HCT116 (cell line): Measurements from ENCODE around the gene PRLH. TPM values are rescaled to one million over a fixed set of nuclear protein-coding genes. Genes with fewer than 3 reads are reported as not detected.

Experiments used
- ATAC-seq: fragments of 200-7000 bp; cut with Tn5 transposase; 2 replicates; pipeline ENCODE4 v1.9.1; 2020; ENCODE audit warnings: mild to moderate bottlenecking, moderate library complexity
- BruUV-seq: library from RNA; stranded (reverse); fragments of 400-500 nt; replicated peaks from 2 replicates; lab custom pipeline; 2021; lab: Mats Ljungman, UMichigan
- CTCF ChIA-PET: fragments of 300-600 bp; sonication (Branson Sonifier 250); formaldehyde crosslinking; loops from one replicate; lab custom pipeline; 2021; ENCODE audit warnings: antibody characterized with exemption; lab: Charles Lee
- POLR2A ChIA-PET: fragments of 300-600, 350-600 bp; sonication (Branson Sonifier 250); formaldehyde crosslinking; loops from one replicate; lab custom pipeline; 2021; ENCODE audit warnings: antibody characterized with exemption; lab: Charles Lee
- RAD21 ChIA-PET, 2 experiments: fragments of 300-600 bp; sonication (Branson Sonifier 250); formaldehyde crosslinking; loops; one replicate each; lab custom pipeline; 2023; ENCODE audit warnings: low total read pairs in 2 of 2; ENCODE audit not compliant: uncharacterized antibody in 2 of 2, unreplicated experiment in 2 of 2, low non-redundant PET in 1 of 2; lab: Charles Lee
- DNase-seq: peaks from one replicate; pipeline ENCODE4 v3.0.0-alpha.2; 2010; ENCODE audit warnings: low read depth, low spot score
- H2AFZ ChIP-seq: fragments of 200-600 bp; shearing (Covaris generic), sonication (generic); 2 replicates; pipeline ENCODE4 v1.6.1; 2017; ENCODE audit warnings: low read depth, mixed run types, mixed read lengths, antibody characterized with exemption, low read length; ENCODE audit not compliant: poor library complexity, severe bottlenecking
- H3K27ac ChIP-seq: 2 replicates; pipeline ENCODE4 v1.5.1; 2012; ENCODE audit warnings: low read depth, low read length
- H3K27me3 ChIP-seq: fragments of 200-600 bp; sonication (generic); 2 replicates; pipeline ENCODE4 v1.6.1; 2016; ENCODE audit warnings: mixed run types, low read length, mixed read lengths; ENCODE audit not compliant: insufficient read depth
- H3K36me3 ChIP-seq, 2 experiments: fragments of 200-500 bp in 1 of 2; fragments of 200-600 bp in 1 of 2; sonication (Bioruptor generic) in 1 of 2; sonication (generic) in 1 of 2; 2 replicates each; pipeline versions ENCODE4 v1.5.1 to v1.6.1; 2014 to 2016; ENCODE audit warnings: low read length in 2 of 2, inconsistent platforms in 1 of 2, mixed read lengths in 1 of 2, mixed run types in 1 of 2; ENCODE audit not compliant: insufficient read depth in 2 of 2, control insufficient read depth in 1 of 2
- H3K4me1 ChIP-seq, 2 experiments: fragments of 200-600 bp in 1 of 2; sonication (generic) in 1 of 2; 2 replicates each; pipeline versions ENCODE4 v1.5.1 to v1.6.1; 2012 to 2017; ENCODE audit warnings: low read length in 2 of 2, inconsistent platforms in 1 of 2, mild to moderate bottlenecking in 1 of 2, mixed read lengths in 1 of 2, mixed run types in 1 of 2, moderate library complexity in 1 of 2; ENCODE audit not compliant: insufficient read depth in 2 of 2, control insufficient read depth in 1 of 2
- H3K4me2 ChIP-seq: fragments of 200-600 bp; sonication (generic); 2 replicates; pipeline ENCODE4 v1.6.1; 2017; ENCODE audit warnings: mixed run types, low read length, mixed read lengths
- H3K4me3 ChIP-seq, 2 experiments: fragments of 200-600 bp in 1 of 2; sonication (generic) in 1 of 2; replicated peaks in 1 of 2; 2 replicates each; pipeline ENCODE4 v1.5.1; 2011 to 2016; ENCODE audit warnings: low read length in 2 of 2, control low read depth in 1 of 2, low read depth in 1 of 2, mild to moderate bottlenecking in 1 of 2, mixed read lengths in 1 of 2, mixed run types in 1 of 2
- H3K79me2 ChIP-seq: fragments of 200-600 bp; sonication (generic); 2 replicates; pipeline ENCODE4 v1.6.1; 2017; ENCODE audit warnings: mild to moderate bottlenecking, mixed run types, low read length, moderate library complexity, mixed read lengths; ENCODE audit not compliant: insufficient read depth
- H3K9ac ChIP-seq: fragments of 200-600 bp; sonication (generic); 2 replicates; pipeline ENCODE4 v1.6.1; 2016; ENCODE audit warnings: low read length, mixed read lengths
- H3K9me2 ChIP-seq: fragments of 200-600 bp; sonication (generic), shearing (Covaris generic); 2 replicates; pipeline ENCODE4 v1.6.1; 2017; ENCODE audit warnings: mixed run types, mild to moderate bottlenecking, moderate library complexity; ENCODE audit not compliant: insufficient read depth
- H3K9me3 ChIP-seq, 2 experiments: fragments of 200-500 bp in 1 of 2; fragments of 200-600 bp in 1 of 2; sonication (Bioruptor generic) in 1 of 2; sonication (generic) in 1 of 2; 2 replicates each; pipeline ENCODE4 v1.6.1; 2014 to 2017; ENCODE audit warnings: low read length in 2 of 2, mixed read lengths in 2 of 2, inconsistent platforms in 1 of 2, low read depth in 1 of 2, mild to moderate bottlenecking in 1 of 2, mixed run types in 1 of 2, moderate library complexity in 1 of 2; ENCODE audit not compliant: control insufficient read depth in 1 of 2, insufficient read depth in 1 of 2
- H4K20me1 ChIP-seq: fragments of 200-600 bp; sonication (generic), shearing (Covaris generic); 2 replicates; pipeline ENCODE4 v1.6.1; 2017; ENCODE audit warnings: mixed run types, mild to moderate bottlenecking, moderate library complexity; ENCODE audit not compliant: insufficient read depth
- CEBPB ChIP-seq: IDR thresholded peaks from 2 replicates; pipeline ENCODE4 v1.6.1; 2012; ENCODE audit warnings: low read depth
- CTCF ChIP-seq, 3 experiments: fragments of 200-600 bp in 1 of 3; sonication (generic) in 1 of 3; IDR thresholded peaks in 2 of 3; conservative IDR thresholded peaks in 1 of 3; 2 replicates each; pipeline ENCODE4 v1.5.1; 2012 to 2017; ENCODE audit warnings: low read depth in 2 of 3, low read length in 2 of 3, antibody characterized with exemption in 1 of 3, borderline replicate concordance in 1 of 3, control low read depth in 1 of 3, mild to moderate bottlenecking in 1 of 3, mixed read lengths in 1 of 3, mixed run types in 1 of 3, moderate library complexity in 1 of 3; ENCODE audit not compliant: insufficient read depth in 1 of 3
- EGR1 ChIP-seq: IDR thresholded peaks from 2 replicates; pipeline ENCODE4 v1.6.1; 2012; ENCODE audit warnings: low read depth
- ELF1 ChIP-seq: IDR thresholded peaks from 2 replicates; pipeline ENCODE4 v1.6.1; 2012; ENCODE audit warnings: low read depth, borderline replicate concordance
- EZH2phosphoT487 ChIP-seq: fragments of 200-600 bp; IDR thresholded peaks from 2 replicates; pipeline ENCODE4 v1.6.1; 2018; ENCODE audit warnings: antibody characterized with exemption, borderline replicate concordance
- POLR2A ChIP-seq: IDR thresholded peaks from 2 replicates; pipeline ENCODE4 v1.7.0; 2011; ENCODE audit warnings: borderline replicate concordance; ENCODE audit not compliant: insufficient read depth, insufficient read length; ENCODE audit errors: extremely low read depth
- REST ChIP-seq: IDR thresholded peaks from 2 replicates; pipeline ENCODE4 v1.6.1; 2012; ENCODE audit warnings: low read depth
- SIN3A ChIP-seq: IDR thresholded peaks from 2 replicates; pipeline ENCODE4 v1.6.1; 2012; ENCODE audit warnings: low read depth
- TCF7L2 ChIP-seq: IDR thresholded peaks from 2 replicates; pipeline ENCODE4 v1.7.0; 2011; ENCODE audit warnings: borderline replicate concordance, inconsistent platforms; ENCODE audit not compliant: insufficient read depth, insufficient read length; ENCODE audit errors: extremely low read depth
- YY1 ChIP-seq: IDR thresholded peaks from 2 replicates; pipeline ENCODE4 v1.6.1; 2011; ENCODE audit warnings: low read length, low read depth, moderate library complexity, mild to moderate bottlenecking; ENCODE audit not compliant: insufficient replicate concordance; ENCODE audit errors: extremely low read depth
- ZNF274 ChIP-seq: fragments of 200-500 bp; sonication (Bioruptor generic); IDR thresholded peaks from 2 replicates; pipeline ENCODE4 v1.6.1; 2014; ENCODE audit warnings: mild to moderate bottlenecking, low read depth, low read length, inconsistent platforms
- intact Hi-C: fragments of 100-400 bp; cut with micrococcal nuclease; formaldehyde crosslinking; loops from 2 replicates; pipeline ENCODE4 v1.10.0; 2022
- total RNA-seq: library from RNA; stranded (reverse); gene quantifications from one replicate; pipeline ENCODE4 v1.2.1, GENCODE V29; 2021; ENCODE audit not compliant: unreplicated experiment

The PRLH gene
- total RNA-seq, 1 experiment from 2014 or later, result not detected

GRCh38 chr2:237614151-237614720 lies 47.9 kb downstream of the PRLH start:
- Histone ChIP-seq H2AFZ (no peak overlapping the region), H4K20me1 (no peaks in the 10 kb centered on the region), H3K9me3 (no peaks in the 10 kb centered on the region), H3K27ac (no peak overlapping the region), H3K4me1 (peaks cover 2 to 15% of the 10 kb centered on the region in 2 experiments; a peak in 2 of 4 replicates), H3K36me3 (no peaks in the 10 kb centered on the region), H3K9ac (no peak overlapping the region), H3K4me2 (peak overlapping the region; percentile 16), H3K27me3 (no peaks in the 10 kb centered on the region; the same call in 1 of the 2 replicates), H3K4me3 (no peak overlapping the region), H3K9me2 (no peaks in the 10 kb centered on the region), H3K79me2 (no peaks in the 10 kb centered on the region)
- ChIA-PET RAD21 (no interaction called here), CTCF (no interaction called here), POLR2A (no interaction called here)
- TF ChIP-seq POLR2A (no peak), CTCF (IDR thresholded peaks at IDR 0.05 in 2 of 3, conservative IDR thresholded peaks at IDR 0.05 in 1 of 3; ENCODE audit: borderline replicate concordance in 1 of 3, insufficient read depth in 1 of 3, low read depth in 2 of 3, low read length in 2 of 3) (peak in 2 of 3 experiments; percentile 14 to 48; a peak in 3 of 6 replicates)
- ATAC-seq, result peak; percentile 64
- BruUV-seq, result no TSS peak
- DNase-seq, result no peak
- intact Hi-C loops, result no loop called here

- H4K20me1 ChIP-seq, result no peaks in the 10 kb centered on the region
- ChIA-PET RAD21 (no interaction called here), POLR2A (no interaction called here), CTCF (no interaction called here)
- H2AFZ ChIP-seq, result no peak overlapping the region
- H3K36me3 ChIP-seq, result no peaks in the 10 kb centered on the region
- H3K4me2 ChIP-seq, result no peak overlapping the region
- no peaks in the 10 kb centered on the region; the same call in 1 of the 2 replicates for H3K27me3 ChIP-seq
- intact Hi-C loops, result no loop called here
- H3K27ac ChIP-seq, result no peak overlapping the region
- no peak for ATAC-seq
- H3K79me2 ChIP-seq, result no peaks in the 10 kb centered on the region
- DNase-seq, result no peak
- no peak overlapping the region for H3K4me3 ChIP-seq
- H3K9me3 ChIP-seq, result no peaks in the 10 kb centered on the region
- BruUV-seq, result no TSS peak
- H3K9me2 ChIP-seq, result no peaks in the 10 kb centered on the region
- no peak overlapping the region for H3K9ac ChIP-seq
- H3K4me1 ChIP-seq, result peaks cover 2 to 15% of the 10 kb centered on the region in 2 experiments; a peak in 2 of 4 replicates
- no peak for TF ChIP-seq CEBPB
- no peak for TF ChIP-seq YY1
- no peak for TF ChIP-seq TCF7L2
- no peak for TF ChIP-seq EZH2phosphoT487
- TF ChIP-seq SIN3A, result no peak
- no peak for TF ChIP-seq ZNF274
- TF ChIP-seq POLR2A, result no peak
- TF ChIP-seq REST, result no peak
- no peak for TF ChIP-seq EGR1
- no peak for TF ChIP-seq ELF1
These were observed 49.4 kb downstream of the PRLH start for GRCh38 chr2:237615631-237616249.
